ENCODE results near the gene SPAG16. TPM values are rescaled to one million over a fixed set of nuclear protein-coding genes. Genes with fewer than 3 reads are reported as not detected.

SPAG16 gene
- total RNA-seq, 1 donor from 2014 or later: 14.4 TPM

- no peak overlapping the region for H3K27ac Mint-ChIP-seq (ENCODE audit: unreplicated experiment)
- no peak for TF ChIP-seq CTCF (IDR thresholded peaks at IDR 0.05; ENCODE audit: unreplicated experiment)
- no peaks in the 10 kb centered on the region for H3K27me3 Mint-ChIP-seq (ENCODE audit: unreplicated experiment)
- no peaks in the 10 kb centered on the region for H3K36me3 Mint-ChIP-seq (ENCODE audit: low read depth, unreplicated experiment)
- no peak for DNase-seq (ENCODE audit: low spot score)
- no peak overlapping the region for H3K4me3 Mint-ChIP-seq (ENCODE audit: unreplicated experiment)
- no peaks in the 10 kb centered on the region for H3K9me3 Mint-ChIP-seq (ENCODE audit: unreplicated experiment)
- no peaks in the 10 kb centered on the region for H3K4me1 Mint-ChIP-seq (ENCODE audit: unreplicated experiment)
Measured at GRCh38 chr2:213425618-213426017, 141.4 kb downstream of the SPAG16 start.

GRCh38 chr2:213429516-213429915, 145.3 kb downstream of the SPAG16 start:
- H3K4me3 Mint-ChIP-seq (ENCODE audit: unreplicated experiment): no peak overlapping the region
- no peak for DNase-seq (ENCODE audit: low spot score)
- no peak for TF ChIP-seq CTCF (IDR thresholded peaks at IDR 0.05; ENCODE audit: unreplicated experiment)
- no peak overlapping the region for H3K27ac Mint-ChIP-seq (ENCODE audit: unreplicated experiment)
- no peaks in the 10 kb centered on the region for H3K4me1 Mint-ChIP-seq (ENCODE audit: unreplicated experiment)
- H3K36me3 Mint-ChIP-seq (ENCODE audit: low read depth, unreplicated experiment): no peaks in the 10 kb centered on the region
- no peaks in the 10 kb centered on the region for H3K9me3 Mint-ChIP-seq (ENCODE audit: unreplicated experiment)
- no peaks in the 10 kb centered on the region for H3K27me3 Mint-ChIP-seq (ENCODE audit: unreplicated experiment)

GRCh38 chr2:213443921-213444320, 159.7 kb downstream of the SPAG16 start:
- Mint-ChIP-seq H3K4me1 (ENCODE audit: unreplicated experiment) (no peaks in the 10 kb centered on the region), H3K27me3 (ENCODE audit: unreplicated experiment) (peaks cover 2% of the 10 kb centered on the region), H3K4me3 (ENCODE audit: unreplicated experiment) (no peak overlapping the region), H3K36me3 (ENCODE audit: low read depth, unreplicated experiment) (no peaks in the 10 kb centered on the region), H3K9me3 (ENCODE audit: unreplicated experiment) (no peaks in the 10 kb centered on the region), H3K27ac (ENCODE audit: unreplicated experiment) (no peak overlapping the region)
- DNase-seq (ENCODE audit: low spot score): no peak
- no peak for TF ChIP-seq CTCF (IDR thresholded peaks at IDR 0.05; ENCODE audit: unreplicated experiment)

GRCh38 chr2:213451542-213452239, 167.4 kb downstream of the SPAG16 start:
- no peak for TF ChIP-seq CTCF (IDR thresholded peaks at IDR 0.05; ENCODE audit: unreplicated experiment)
- Mint-ChIP-seq H3K27me3 (ENCODE audit: unreplicated experiment) (no peaks in the 10 kb centered on the region), H3K9me3 (ENCODE audit: unreplicated experiment) (peaks cover 5% of the 10 kb centered on the region), H3K4me3 (ENCODE audit: unreplicated experiment) (no peak overlapping the region), H3K36me3 (ENCODE audit: low read depth, unreplicated experiment) (no peaks in the 10 kb centered on the region), H3K4me1 (ENCODE audit: unreplicated experiment) (no peaks in the 10 kb centered on the region), H3K27ac (ENCODE audit: unreplicated experiment) (no peak overlapping the region)
- no peak for DNase-seq (ENCODE audit: low spot score)

- no peak for TF ChIP-seq CTCF (IDR thresholded peaks at IDR 0.05; ENCODE audit: unreplicated experiment)
- Mint-ChIP-seq H3K27me3 (ENCODE audit: unreplicated experiment) (no peaks in the 10 kb centered on the region), H3K36me3 (ENCODE audit: low read depth, unreplicated experiment) (no peaks in the 10 kb centered on the region), H3K27ac (ENCODE audit: unreplicated experiment) (no peak overlapping the region), H3K9me3 (ENCODE audit: unreplicated experiment) (no peaks in the 10 kb centered on the region), H3K4me3 (ENCODE audit: unreplicated experiment) (no peak overlapping the region), H3K4me1 (ENCODE audit: unreplicated experiment) (no peaks in the 10 kb centered on the region)
- DNase-seq (ENCODE audit: low spot score): no peak
Measured at GRCh38 chr2:213455316-213456008, 171.2 kb downstream of the SPAG16 start.

Data from endothelial cell (in vitro differentiated cells).